HG03520 (cell line): Measurements from ENCODE around the gene AUTS2.

Experiments used
- ATAC-seq: cut with Tn5 transposase; IDR thresholded peaks from one replicate; pipeline ENCODE4 v1.9.1; 2021; ENCODE audit warnings: mild to moderate bottlenecking, moderate library complexity; ENCODE audit not compliant: unreplicated experiment

The AUTS2 gene

DNA sequence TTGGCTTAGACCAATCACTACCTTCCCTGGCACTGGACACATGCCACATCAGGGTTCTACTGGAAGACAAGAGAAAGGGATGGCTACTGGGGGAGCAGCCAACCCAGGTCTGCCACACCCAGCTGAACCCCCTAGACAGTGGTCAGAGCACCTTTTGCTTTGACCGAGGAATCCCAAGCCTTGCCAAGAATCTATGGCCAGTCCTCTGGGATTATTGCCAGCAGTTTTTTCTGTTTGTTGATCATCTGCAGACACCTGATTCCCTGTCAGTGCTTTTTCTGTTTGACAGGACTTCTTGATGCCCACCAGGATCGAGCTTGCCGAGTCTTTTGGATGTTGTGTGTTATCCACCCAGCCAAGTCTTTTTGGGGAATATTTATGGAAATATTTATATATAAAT is 1057.4 kb downstream of the AUTS2 start:
- no peak for ATAC-seq

- ATAC-seq = no peak
Measured at GRCh38 chr7:70657571-70657970, 1059.3 kb downstream of the AUTS2 start.

DNA sequence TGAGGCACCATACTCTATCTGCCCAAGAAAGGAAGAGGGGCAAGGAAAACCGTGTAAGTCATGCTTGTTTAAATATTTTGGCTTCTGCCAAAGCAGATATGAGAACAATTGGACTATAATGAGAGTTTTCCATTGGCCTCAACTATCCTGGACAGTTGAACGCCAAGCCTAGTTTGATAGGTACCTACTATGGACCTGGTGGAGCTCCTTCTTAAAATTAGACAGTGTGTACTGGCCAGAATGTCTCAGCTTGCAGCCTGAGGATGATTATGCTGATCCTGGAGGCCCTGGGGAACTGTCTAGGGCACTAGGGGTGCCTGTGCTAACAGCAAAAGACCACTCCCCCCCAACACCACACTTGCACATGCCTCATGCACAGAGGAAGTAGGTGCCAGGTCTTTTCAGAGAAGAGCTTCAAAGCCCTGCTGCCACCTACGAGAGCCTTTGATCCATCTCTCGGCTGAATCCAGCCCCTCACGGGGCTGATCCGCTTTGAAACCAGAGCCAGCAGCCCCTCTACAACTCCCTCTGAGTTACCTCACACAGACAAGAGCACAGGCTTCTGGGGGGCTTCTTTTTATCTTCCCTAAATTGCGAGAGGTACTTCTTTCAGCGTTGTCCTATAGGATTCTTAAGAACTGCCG is 1059.8 kb downstream of the AUTS2 start:
- no peak for ATAC-seq

GRCh38 chr7:70659263-70659662 is 1061.0 kb downstream of the AUTS2 start:
- ATAC-seq = no peak

DNA sequence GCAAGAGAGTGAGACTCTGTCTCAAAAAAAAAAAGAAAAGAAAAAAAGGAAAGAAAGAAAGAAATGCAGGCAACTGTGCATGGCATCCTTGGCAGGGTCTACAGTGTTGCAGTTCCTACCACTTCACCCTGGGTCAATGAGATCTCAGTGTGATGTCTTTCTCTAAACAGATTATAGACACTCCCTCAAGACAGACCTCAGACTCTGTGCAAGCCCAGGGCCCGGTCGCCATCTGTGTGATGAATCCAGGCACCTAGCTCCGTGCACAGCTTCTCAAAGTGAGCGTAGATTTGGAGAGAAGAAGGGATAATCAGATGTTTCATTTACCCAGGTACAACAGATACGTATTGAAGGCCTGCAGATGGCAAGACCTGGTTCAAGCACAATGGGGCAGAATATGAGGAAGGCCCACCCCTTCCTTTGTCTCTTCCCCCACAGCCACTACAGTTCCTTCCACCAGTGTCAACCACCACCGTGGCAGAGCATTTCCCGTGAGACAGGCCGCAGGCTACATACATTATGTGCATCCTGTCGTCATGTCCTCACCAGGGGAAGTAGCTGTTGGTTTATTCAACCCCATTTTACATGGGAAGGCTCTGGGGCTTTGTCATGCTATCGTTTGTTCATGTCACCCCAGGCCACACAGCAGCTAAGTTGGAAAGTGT is 1062.0 kb downstream of the AUTS2 start:
- ATAC-seq = no peak

DNA sequence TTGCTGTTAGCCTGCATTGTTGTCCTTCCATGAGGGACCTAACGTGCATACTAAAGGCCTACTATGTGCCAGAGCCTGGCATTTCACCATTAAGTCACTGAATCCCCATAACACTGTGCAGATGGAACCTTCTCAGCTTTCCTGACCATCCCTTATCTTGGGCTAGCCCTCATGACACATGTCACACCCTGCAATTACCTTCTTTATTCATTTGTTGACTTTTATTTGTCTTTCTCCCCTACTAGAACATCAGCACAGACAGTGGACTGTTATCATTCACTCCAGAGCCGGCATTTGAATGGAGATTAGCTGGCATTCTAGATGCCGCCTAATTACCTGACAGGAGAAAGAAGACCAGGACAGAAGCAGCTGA is 1062.5 kb downstream of the AUTS2 start:
- no peak for ATAC-seq

DNA sequence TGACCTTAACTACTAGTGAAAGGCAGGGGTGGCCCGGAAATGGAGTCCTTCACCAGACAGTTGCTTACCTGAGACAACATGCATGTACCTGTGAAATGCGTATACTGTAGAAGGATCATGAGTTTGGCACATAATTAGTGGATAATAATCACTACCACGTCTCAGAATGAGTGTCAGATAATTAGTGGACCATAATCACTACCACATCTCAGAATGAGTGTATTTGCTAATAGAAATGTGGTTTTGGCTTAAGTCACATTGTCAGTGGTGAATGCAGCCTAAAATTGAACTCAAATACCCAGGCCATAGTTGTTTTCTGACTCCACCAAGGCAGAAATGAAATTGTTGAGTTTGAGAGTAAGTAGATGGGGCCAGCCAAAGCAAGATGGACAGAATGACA is 1065.4 kb downstream of the AUTS2 start:
- no peak for ATAC-seq

- ATAC-seq = no peak
Measured at GRCh38 chr7:70665997-70666396, 1067.7 kb downstream of the AUTS2 start.

GRCh38 chr7:70667406-70667805 is 1069.1 kb downstream of the AUTS2 start:
- no peak for ATAC-seq

- no peak for ATAC-seq
Measured at GRCh38 chr7:70668606-70669358, 1070.5 kb downstream of the AUTS2 start.

DNA sequence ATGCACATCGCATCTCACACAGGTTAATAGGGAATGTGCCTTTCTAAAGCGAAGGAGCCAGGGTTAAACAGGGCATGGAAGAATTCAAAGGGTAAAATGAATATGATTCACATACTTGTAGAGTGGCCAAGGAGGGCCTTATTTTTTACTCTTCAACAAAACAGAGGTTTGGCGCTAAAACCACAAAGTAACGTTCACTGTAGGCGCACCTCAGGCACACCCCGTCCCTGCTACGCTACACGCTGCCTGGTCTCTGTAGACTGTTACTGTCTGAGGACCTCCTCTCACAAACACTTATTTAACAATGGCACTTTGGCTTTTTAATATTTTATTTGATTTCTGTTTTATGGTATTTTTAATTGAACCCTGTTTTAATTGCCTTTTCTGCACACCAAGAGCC is 1071.6 kb downstream of the AUTS2 start:
- ATAC-seq = no peak

- ATAC-seq = no peak
Measured at GRCh38 chr7:70670288-70670687, 1072.0 kb downstream of the AUTS2 start.

GRCh38 chr7:70673778-70674570 is 1075.7 kb downstream of the AUTS2 start:
- no peak for ATAC-seq

- ATAC-seq = no peak
Measured at GRCh38 chr7:70674571-70675010, 1076.3 kb downstream of the AUTS2 start.

DNA sequence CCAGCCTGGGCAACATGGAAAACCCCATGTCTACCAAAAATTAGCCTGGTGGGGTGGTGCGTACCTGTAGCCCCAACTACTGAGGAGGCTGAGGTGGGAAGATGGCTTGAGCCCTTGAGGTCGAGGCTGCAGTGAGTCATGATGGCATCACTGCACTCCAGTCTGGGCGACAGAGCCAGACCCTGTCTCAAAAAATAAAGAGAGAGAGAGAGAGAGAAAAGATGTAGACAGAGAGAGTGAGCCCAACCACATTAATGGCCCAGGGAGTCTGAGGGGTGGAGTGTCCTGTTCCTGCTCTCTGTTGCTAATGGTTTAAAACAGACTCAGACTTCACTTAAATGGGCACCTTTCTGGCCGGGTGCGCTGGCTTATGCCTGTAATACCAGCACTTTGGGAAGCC is 1078.0 kb downstream of the AUTS2 start:
- no peak for ATAC-seq

- ATAC-seq = no peak
Measured at GRCh38 chr7:70678621-70679251, 1080.5 kb downstream of the AUTS2 start.

DNA sequence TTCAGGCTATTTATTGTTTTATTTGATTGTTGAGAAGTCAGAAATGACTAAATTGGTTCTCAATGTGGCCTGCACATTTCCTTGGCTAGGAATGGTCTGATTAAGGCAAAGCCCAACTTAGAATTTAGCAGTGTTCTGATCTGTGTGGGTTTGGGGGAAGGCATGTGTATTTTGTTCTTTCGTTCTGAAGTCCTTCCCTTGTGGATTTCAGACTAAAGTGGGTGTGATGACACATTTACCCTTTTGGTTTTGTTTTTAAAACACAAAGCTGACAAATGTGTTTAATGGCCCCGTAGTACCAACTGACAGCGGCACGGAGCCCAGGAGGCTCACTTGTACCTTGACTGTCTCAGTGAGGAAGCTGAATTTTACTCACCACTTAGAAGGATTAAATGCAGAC is 1081.4 kb downstream of the AUTS2 start:
- ATAC-seq = peak; percentile 61

- ATAC-seq = no peak
Measured at GRCh38 chr7:70680306-70680705, 1082.0 kb downstream of the AUTS2 start.

DNA sequence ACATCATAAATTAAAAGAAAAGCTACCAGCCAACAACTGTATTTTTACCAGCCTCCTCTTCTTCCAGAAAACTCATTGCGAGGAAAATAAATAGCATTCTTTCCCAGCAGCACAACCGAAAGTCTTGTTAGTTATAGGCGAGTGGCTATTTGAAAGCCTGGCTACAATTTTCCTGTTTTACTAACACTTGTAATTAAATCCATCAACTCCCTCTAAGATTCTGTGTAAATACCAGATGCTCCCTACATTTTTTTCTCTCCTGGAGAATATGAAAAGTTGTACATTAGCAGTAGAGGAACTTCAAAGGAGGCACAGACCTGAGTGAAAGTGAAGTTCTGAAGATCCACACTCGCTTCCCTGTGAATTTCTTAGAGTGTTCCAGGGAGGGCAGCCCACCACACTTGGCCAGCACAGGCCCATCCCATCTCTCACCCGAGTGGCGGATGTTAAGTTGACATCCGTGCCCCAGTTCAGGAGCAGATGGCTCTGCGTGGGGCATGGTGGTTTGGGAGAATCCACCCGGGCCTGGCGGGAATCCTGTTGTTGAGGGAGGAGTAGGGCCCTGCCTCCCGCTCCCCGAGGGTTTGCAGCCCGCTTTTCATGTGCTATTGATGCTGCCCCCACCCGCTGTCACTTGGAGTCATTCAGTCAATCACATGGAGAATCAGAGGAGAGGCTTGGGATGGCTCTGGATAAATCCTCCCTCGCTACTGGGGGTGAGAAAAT is 1082.6 kb downstream of the AUTS2 start:
- no peak for ATAC-seq
